NCI-H774 (cell line): ENCODE results near the gene OR8H2.
"Not testable (repeated sequence)": the region's sequence is repeated elsewhere in the genome, so short reads cannot be mapped to it uniquely, and the experiment has no call there.

ENCODE experiments used
- DNase-seq: peaks from one replicate; lab custom pipeline; 2025; lab: John Stamatoyannopoulos, UW

The OR8H2 gene, protein sequence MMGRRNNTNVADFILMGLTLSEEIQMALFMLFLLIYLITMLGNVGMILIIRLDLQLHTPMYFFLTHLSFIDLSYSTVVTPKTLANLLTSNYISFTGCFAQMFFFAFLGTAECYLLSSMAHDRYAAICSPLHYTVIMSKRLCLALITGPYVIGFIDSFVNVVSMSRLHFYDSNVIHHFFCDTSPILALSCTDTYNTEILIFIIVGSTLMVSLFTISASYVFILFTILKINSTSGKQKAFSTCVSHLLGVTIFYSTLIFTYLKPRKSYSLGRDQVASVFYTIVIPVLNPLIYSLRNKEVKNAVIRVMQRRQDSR

DNA sequence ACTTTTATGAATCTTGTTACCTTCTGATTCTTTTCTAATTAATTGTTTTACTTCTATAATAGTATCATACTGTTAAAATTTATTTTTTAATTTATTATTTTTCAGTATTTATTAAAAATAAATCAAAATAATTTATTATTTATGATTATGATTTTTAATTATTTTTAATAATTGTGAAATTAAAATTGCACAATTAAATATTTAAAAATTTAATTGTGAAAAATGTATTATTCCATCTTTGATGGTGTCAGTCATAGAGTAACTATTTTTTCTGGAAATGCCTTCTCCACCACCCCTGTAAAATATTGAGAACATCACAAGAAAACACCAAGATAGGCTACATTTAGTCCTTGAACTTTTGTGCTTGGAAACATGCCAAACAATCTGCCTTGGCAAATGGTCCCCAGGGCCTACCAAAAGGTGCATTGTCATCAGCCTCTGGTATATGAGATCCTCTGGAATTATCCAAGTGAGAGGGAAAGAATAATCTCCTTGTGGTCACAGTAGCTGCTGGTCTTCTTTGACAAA, at the start of gene OR8H2:
Gene OR8H2, plus strand, starts transcription at position 478 of the 528 bp plus-strand sequence. CDS start 1,356 bp downstream, outside the sequence.
- DNase-seq = no peak

DNA sequence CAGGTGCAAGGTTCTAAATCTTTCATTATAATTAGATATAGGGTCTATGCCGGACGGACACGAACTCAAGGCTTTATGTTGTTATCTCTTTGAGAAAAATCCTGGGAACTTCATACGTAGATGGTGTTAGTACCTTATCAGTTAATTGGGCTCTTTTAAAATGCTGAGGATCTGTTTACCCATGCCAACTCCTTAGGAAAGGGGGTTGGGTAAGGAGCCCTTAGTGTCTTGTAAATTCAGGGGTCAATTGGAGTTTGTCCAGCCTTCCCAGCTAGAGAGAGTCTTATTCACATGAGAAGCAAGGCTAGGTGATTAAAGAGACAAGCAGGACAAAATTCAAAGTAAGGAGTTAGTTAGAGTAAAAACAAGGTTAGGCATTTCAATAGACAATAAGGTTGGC, 47.1 kb upstream of the OR8H2 start:
- DNase-seq = not testable (repeated sequence)

DNA sequence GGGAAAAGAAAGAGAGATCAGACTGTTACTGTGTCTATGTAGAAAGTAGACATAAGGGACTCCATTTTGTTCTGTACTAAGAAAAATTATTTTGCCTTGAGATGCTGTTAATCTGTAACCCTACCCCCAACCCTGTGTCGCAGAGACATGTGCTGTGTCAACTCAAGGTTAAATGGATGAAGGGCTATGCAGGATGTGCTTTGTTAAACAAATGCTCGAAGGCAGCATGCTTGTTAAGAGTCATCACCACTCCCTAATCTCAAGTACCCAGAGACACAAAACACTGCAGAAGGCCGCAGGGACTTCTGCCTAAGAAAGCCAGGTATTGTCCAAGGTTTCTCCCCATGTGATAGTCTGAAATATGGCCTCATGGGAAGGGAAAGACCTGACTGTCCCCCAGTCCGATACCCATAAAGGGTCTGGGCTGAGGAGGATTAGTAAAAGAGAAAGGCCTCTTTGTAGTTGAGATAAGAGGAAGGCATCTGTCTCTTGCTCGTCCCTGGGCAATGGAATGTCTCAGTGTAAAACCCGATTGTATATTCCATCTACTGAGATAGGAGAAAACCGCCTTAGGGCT, 45.7 kb upstream of the OR8H2 start:
- DNase-seq = not testable (repeated sequence)

DNA sequence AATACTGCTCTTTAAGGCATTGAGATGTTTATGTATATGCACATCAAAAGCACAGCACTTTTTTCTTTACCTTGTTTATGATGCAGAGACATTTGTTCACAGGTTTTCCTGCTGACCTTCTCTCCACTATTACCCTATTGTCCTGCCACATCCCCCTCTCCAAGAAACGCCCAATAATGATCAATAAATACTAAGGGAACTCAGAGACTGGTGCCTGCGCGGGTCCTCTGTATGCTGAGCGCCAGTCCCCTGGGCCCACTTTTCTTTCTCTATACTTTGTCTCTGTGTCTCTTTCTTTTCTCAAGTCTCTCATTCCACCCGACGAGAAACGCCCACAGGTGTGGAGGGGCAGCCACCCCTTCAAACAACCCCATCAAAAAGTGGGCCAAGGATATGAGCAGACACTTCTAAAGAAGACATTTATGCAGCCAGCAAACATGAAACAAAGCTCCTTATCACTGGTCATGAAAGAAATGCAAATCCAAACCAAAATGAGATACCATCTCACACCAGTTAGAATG, 45.2 kb upstream of the OR8H2 start:
- DNase-seq = not testable (repeated sequence)

DNA sequence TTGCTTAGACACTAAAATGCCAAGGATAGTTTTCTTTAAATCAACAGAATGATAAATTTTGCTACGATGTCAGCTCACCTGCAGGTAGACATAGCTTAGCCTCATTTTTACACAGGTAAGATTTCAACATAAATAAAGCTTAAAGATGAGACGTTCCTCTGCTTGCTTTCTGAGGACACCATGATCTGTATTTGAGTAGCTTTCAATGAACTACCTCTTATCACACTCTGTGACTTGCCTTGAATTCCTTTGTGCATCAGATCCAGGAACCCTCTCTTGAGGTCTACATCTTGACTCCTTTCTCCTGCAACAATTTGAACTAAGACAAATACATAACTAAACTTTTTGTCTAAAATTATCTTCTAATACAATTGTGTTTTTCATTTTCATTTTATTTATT, 36.5 kb upstream of the OR8H2 start:
- DNase-seq = no peak

DNA sequence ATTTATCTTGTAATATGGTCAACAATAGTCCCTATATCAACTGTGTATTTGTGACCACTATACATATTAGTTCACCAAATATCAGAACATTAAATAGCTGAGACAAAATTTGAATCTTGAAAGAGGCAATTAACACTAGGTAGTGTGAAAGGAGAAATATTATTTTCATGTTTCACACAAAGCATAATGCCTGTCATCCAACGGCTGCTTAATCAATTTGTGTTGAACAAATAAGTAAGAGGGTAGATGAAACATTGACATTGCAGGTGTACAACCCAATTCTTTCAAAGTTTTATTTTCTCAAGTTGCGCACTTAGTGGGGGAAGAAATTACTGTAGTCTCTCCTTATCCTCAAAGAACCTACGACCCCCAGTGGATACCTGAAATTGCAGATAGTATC, 13.8 kb upstream of the OR8H2 start:
- no peak for DNase-seq

DNA sequence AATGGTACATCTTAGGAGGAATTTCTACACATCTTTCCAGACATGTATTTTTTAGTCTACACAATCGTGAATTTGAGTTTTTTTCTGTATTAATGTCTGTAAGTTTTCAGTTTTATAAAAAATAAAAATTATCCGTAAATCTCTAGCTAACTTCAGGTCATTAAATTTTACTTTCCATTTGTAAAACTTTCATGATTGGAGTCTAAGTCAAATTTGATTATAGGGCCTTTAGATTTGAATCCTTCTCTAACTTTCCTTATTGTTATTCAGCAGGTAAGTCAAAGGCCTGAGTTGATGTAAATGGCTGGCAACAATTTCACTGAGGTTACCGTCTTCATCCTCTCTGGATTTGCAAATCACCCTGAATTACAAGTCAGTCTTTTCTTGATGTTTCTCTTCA, 10.5 kb upstream of the OR8H2 start, which contains the start of gene OR8I2:
Gene OR8I2, plus strand, starts transcription at position 301 of the 400 bp plus-strand sequence. Its CDS starts 0 bp downstream, at position 301.
- DNase-seq = no peak

DNA sequence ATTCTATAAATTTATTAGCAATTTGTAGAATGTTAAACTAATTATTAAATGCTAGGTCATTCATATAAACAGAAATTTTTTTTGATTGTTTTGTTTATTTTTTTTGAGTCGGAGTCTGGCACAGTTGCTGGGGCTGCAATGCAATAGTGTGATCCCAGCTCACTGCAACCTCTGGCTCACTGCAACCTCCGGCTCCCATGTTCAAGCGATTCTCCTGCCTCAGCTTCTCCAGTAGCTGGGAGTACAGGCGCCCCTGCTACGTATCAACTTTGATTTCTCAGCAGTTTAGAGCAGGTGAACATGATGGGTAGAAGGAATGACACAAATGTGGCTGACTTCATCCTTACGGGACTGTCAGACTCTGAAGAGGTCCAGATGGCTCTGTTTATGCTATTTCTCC, 18.6 kb downstream of the OR8H2 start, which contains the start of gene OR8H3:
Gene OR8H3, plus strand, starts transcription at position 301 of the 400 bp plus-strand sequence. Its CDS starts 0 bp downstream, at position 301.
- DNase-seq = no peak

DNA sequence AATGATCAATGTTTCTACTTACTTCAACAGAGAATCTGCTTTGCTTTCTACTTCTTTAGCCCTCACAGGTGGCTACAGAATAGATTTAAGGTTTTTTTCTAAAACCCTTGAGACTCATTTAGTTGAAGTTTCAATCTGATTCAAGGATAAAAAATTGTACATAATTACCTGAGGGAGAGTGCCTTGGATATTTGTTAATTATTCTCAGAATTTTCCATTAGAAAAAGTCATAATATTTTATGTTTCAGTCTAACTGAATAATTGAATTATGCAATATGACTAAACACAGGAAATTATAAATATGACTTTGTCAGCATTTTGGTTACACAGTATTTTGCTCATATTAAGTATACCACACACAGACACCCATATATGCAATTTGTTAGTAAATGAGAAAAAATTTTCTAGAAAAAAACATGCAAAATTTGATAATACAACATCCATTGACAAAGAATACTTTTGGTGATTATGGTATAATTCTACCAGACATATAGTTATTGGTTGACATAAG, 36.7 kb downstream of the OR8H2 start, which contains the start of gene OR8J3:
Gene OR8J3, minus strand, starts transcription at position 51 of the 511 bp plus-strand sequence. CDS start 2,483 bp downstream, outside the sequence.
- no peak for DNase-seq

DNA sequence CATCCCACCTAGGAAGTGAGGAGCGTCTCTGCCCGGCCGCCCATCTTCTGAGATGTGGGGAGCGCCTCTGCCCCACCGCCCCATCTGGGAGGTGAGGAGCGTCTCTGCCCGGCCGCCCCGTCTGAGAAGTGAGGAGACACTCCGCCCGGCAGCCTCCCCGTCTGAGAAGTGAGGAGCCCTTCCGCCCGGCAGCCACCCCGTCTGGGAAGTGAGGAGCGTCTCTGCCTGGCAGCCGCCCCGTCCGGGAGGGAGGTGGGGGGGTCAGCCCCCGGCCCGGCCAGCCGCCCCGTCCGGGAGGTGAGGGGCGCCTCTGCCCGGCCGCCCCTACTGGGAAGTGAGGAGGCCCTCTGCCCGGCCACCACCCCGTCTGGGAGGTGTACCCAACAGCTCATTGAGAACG, 40.2 kb downstream of the OR8H2 start:
- not testable (repeated sequence) for DNase-seq

DNA sequence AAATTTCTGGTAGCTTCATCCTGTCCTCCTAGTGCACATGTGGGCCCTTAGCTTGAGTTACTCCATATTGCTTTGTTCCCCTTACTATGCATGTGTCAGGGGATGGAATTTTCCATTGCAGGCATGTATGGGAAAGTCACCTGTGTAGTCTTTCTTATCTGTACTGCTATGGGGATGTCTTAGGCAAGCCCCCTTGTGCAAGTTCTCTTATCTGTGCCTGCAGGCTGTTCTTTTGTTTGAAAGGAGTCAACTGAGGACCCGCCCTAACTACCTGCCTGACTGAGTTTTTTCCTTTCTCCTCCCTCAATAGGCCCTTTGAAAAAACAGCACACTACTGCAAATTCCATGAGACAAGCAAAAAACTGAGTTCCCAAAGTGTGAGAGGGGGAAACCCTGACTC, 47.9 kb downstream of the OR8H2 start:
- DNase-seq = no peak

DNA sequence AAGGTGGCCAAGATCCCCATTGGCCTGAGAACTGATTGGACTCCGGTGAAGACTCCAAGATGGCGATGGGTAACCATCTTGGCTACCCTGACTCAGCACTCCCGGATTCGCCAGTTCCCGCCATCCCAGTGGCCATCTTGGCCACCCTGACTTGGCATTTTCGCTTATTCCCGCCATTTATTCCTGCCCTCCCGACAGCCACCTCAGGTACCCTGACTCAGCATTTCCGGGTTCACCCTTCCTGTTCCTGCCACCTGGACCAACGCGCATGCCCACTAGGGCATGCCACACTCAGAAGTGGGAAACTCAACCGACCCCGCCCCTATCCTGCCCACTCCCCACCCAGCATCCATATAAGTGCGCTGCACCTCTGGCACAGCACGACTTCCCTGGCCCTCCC, 48.8 kb downstream of the OR8H2 start:
- DNase-seq = no peak
